B cell (primary cell): ENCODE measurements around the gene TNFRSF6B. TPM values are rescaled to one million over a fixed set of nuclear protein-coding genes. Genes with fewer than 3 reads are reported as not detected.

Experiments used
- ATAC-seq: fragments of 200-7000 bp; cut with Tn5 transposase; one replicate; pipeline ENCODE4 v1.10.0; 2021; ENCODE audit warnings: low read depth, mild to moderate bottlenecking, moderate number of reproducible peaks, moderate library complexity
- CTCF ChIA-PET: fragments of 350-600 bp; sonication (Branson Sonifier 250); formaldehyde crosslinking; loops from one replicate; lab custom pipeline; 2021; ENCODE audit warnings: antibody characterized with exemption, inconsistent platforms; lab: Charles Lee
- POLR2A ChIA-PET: fragments of 350-600 bp; sonication (Branson Sonifier 250); formaldehyde crosslinking; loops from one replicate; lab custom pipeline; 2021; ENCODE audit warnings: antibody characterized with exemption; lab: Charles Lee
- DNase-seq: peaks from one replicate; pipeline ENCODE4 v3.0.0; 2013
- H2AFZ ChIP-seq: 2 replicates; pipeline ENCODE4 v1.6.1; 2012; ENCODE audit warnings: mild to moderate bottlenecking, low read depth, low read length; ENCODE audit not compliant: insufficient read depth, poor library complexity, severe bottlenecking
- H3K27ac ChIP-seq, 2 donors: 1 replicate in 1 of 2; 2 replicates in 1 of 2; pipeline ENCODE4 v1.5.1; 2012 to 2013; ENCODE audit warnings: low read length in 2 of 2, mild to moderate bottlenecking in 2 of 2, moderate library complexity in 1 of 2
- H3K27me3 ChIP-seq, 4 experiments: fragments of 200-600 bp in 1 of 4; sonication (generic) in 1 of 4; replicated peaks in 1 of 4; 1 replicate in 2 of 4; 2 replicates in 2 of 4; pipeline versions ENCODE4 v1.6.1 to v1.7.0; 2013 to 2016; ENCODE audit warnings: low read length in 3 of 4, mild to moderate bottlenecking in 2 of 4, mixed read lengths in 1 of 4, moderate library complexity in 1 of 4; ENCODE audit not compliant: insufficient read depth in 4 of 4, control insufficient read depth in 3 of 4; ENCODE audit errors: control extremely low read depth in 1 of 4
- H3K36me3 ChIP-seq, 2 experiments: replicated peaks in 1 of 2; 1 replicate in 1 of 2; 2 replicates in 1 of 2; pipeline versions ENCODE4 v1.6.1 to v1.7.1; 2013; ENCODE audit warnings: low read length in 1 of 2; ENCODE audit not compliant: insufficient read depth in 2 of 2, control insufficient read depth in 1 of 2; ENCODE audit errors: control extremely low read depth in 1 of 2, extremely low read depth in 1 of 2
- H3K4me1 ChIP-seq, 2 donors: fragments of 200-600 bp in 1 of 2; sonication (generic) in 1 of 2; 1 replicate in 1 of 2; 2 replicates in 1 of 2; pipeline versions ENCODE4 v1.5.1 to v1.6.1; 2013 to 2017; ENCODE audit warnings: low read length in 2 of 2; ENCODE audit not compliant: control insufficient read depth in 2 of 2, insufficient read depth in 2 of 2
- H3K4me2 ChIP-seq: replicated peaks from 2 replicates; pipeline ENCODE3; 2012; ENCODE audit warnings: mild to moderate bottlenecking, low read depth, low read length; ENCODE audit not compliant: poor library complexity, severe bottlenecking
- H3K4me3 ChIP-seq, 5 experiments: fragments of 200-600 bp in 1 of 5; sonication (generic) in 1 of 5; 1 replicate in 3 of 5; 2 replicates in 2 of 5; pipeline versions ENCODE4 v1.5.1 to v1.7.0; 2011 to 2016; ENCODE audit warnings: low read length in 4 of 5, mild to moderate bottlenecking in 4 of 5, low read depth in 2 of 5, control low read depth in 1 of 5, moderate library complexity in 1 of 5; ENCODE audit not compliant: insufficient read depth in 1 of 5; ENCODE audit errors: control extremely low read depth in 1 of 5, extremely low read depth in 1 of 5
- H3K79me2 ChIP-seq: fragments of 200-600 bp; sonication (generic); one replicate; pipeline ENCODE4 v1.6.0; 2016; ENCODE audit warnings: low read length; ENCODE audit not compliant: control insufficient read depth, insufficient read depth
- H3K9ac ChIP-seq: fragments of 200-600 bp; sonication (generic); 2 replicates; pipeline ENCODE4 v1.6.1; 2017; ENCODE audit warnings: mild to moderate bottlenecking, low read length, moderate library complexity
- H3K9me3 ChIP-seq, 3 donors: one replicate each; pipeline versions ENCODE4 v1.6.1 to v1.7.1; 2013; ENCODE audit warnings: low read length in 2 of 3; ENCODE audit not compliant: control insufficient read depth in 2 of 3, insufficient read depth in 1 of 3; ENCODE audit errors: control extremely low read depth in 1 of 3
- H4K20me1 ChIP-seq: 2 replicates; pipeline ENCODE4 v1.6.0; 2012; ENCODE audit warnings: mild to moderate bottlenecking, low read length; ENCODE audit not compliant: insufficient read depth, control insufficient read depth, poor library complexity, severe bottlenecking
- H3K27ac Mint-ChIP-seq: one replicate; pipeline ENCODE4 v1.8.0; 2021; ENCODE audit warnings: mixed read lengths
- H3K27me3 Mint-ChIP-seq: one replicate; pipeline ENCODE4 v1.8.0; 2021; ENCODE audit warnings: mixed read lengths
- H3K4me1 Mint-ChIP-seq: one replicate; pipeline ENCODE4 v1.8.0; 2021; ENCODE audit warnings: mixed read lengths
- H3K4me3 Mint-ChIP-seq: one replicate; pipeline ENCODE4 v1.8.0; 2021; ENCODE audit warnings: mixed read lengths
- H3K9me3 Mint-ChIP-seq: one replicate; pipeline ENCODE4 v1.8.0; 2022; ENCODE audit warnings: mixed read lengths; ENCODE audit not compliant: insufficient read depth
- CTCF ChIP-seq: fragments of 200-600 bp; IDR thresholded peaks from one replicate; pipeline ENCODE4 v1.8.0; 2022; ENCODE audit warnings: antibody characterized with exemption, mild to moderate bottlenecking
- EZH2 ChIP-seq: IDR thresholded peaks from 2 replicates; pipeline ENCODE4 v1.6.1; 2012; ENCODE audit warnings: borderline replicate concordance, low read depth, mild to moderate bottlenecking, moderate library complexity, low read length; ENCODE audit not compliant: insufficient read depth, poor library complexity, severe bottlenecking
- WGBS: methylation state at CpG from one replicate; pipeline ENCODE4 v1.1.5; 2013; ENCODE audit warnings: missing lambda C conversion rate; ENCODE audit not compliant: insufficient coverage; 5-methylcytosine and 5-hydroxymethylcytosine counted together
- intact Hi-C: fragments of 100-400 bp; cut with micrococcal nuclease; formaldehyde crosslinking; loops from one replicate; pipeline ENCODE4 v1.10.0; 2022
- polyA plus RNA-seq: library from polyadenylated mRNA; depleted of rRNA; stranded (reverse); fragments of >200 nt; gene quantifications from 2 replicates; pipeline ENCODE4 v1.2.3, GENCODE V29; 2012
- total RNA-seq, 2 donors: library from RNA; stranded (reverse); fragments of 120-200 nt in 1 of 2; gene quantifications; 1 replicate in 1 of 2; 2 replicates in 1 of 2; pipeline versions ENCODE4 v1.2.3 to v1.2.4, GENCODE V29; 2013 to 2022

The TNFRSF6B gene
- total and polyA plus RNA-seq, 2 donors (not counting 1 experiment from before 2014, with no cell fraction given) = 6.7 TPM; not detected in 1

- 89% methylated on average over 5 of the region's 8 CpGs for WGBS
- H3K4me1 Mint-ChIP-seq = peaks cover 16% of the 10 kb centered on the region
Measured at GRCh38 chr20:63660622-63661021, 35.8 kb upstream of the TNFRSF6B start.

DNA sequence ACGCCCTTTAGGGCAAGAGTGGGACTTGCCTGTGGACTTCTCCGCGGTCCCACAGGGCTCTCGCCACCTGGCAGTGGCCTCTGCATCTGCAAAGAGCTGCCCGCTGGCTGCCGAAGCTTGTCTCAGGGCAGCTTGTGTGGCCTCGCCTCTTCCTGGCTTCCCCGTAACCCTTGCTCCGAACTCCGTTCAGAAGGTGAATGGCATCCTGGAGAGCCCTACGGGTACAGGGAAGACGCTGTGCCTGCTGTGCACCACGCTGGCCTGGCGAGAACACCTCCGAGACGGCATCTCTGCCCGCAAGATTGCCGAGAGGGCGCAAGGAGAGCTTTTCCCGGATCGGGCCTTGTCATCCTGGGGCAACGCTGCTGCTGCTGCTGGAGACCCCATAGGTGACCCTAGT is 35.3 kb upstream of the TNFRSF6B start:
- ATAC-seq (no peak), DNase-seq (no peak)
- no peaks in the 10 kb centered on the region for H3K27me3 Mint-ChIP-seq
- H3K4me1 ChIP-seq = peaks cover 12 to 21% of the 10 kb centered on the region in 2 donors
- H4K20me1 ChIP-seq = no peaks in the 10 kb centered on the region
- TF ChIP-seq CTCF (no peak), EZH2 (no peak)
- peaks cover 18% of the 10 kb centered on the region for H3K79me2 ChIP-seq
- 96% methylated on average over 22 of the region's 22 CpGs for WGBS
- ChIA-PET POLR2A (interaction anchor here (1.4 kb wide), 1 partner anchor 19 kb away, joined by 3 read pairs; no protein-coding TSS in a partner anchor), CTCF (interaction anchor here (0.5 kb wide), 1 partner anchor 61 kb away, joined by 3 read pairs; no protein-coding TSS in a partner anchor)
- no peak overlapping the region for H3K27ac Mint-ChIP-seq
- intact Hi-C loops = no loop called here
- H3K9me3 ChIP-seq = no peaks in the 10 kb centered on the region
- no peak overlapping the region for H3K9ac ChIP-seq
- H3K27me3 ChIP-seq = peaks cover 0 to 4% (median 0%) of the 10 kb centered on the region in 4 experiments
- H3K4me1 Mint-ChIP-seq = peaks cover 16% of the 10 kb centered on the region
- no peak overlapping the region for H3K4me2 ChIP-seq
- no peak overlapping the region for H3K4me3 ChIP-seq
- H3K4me3 Mint-ChIP-seq = no peak overlapping the region
- H2AFZ ChIP-seq = no peak overlapping the region
- no peaks in the 10 kb centered on the region for H3K9me3 Mint-ChIP-seq
- no peak overlapping the region for H3K27ac ChIP-seq
- peaks cover 0 to 20% of the 10 kb centered on the region in 2 experiments for H3K36me3 ChIP-seq

More at GRCh38 chr20:63660622-63661021, 35.8 kb upstream of the TNFRSF6B start:
- no peak for DNase-seq
- Histone ChIP-seq H3K9ac (no peak overlapping the region), H3K4me1 (peaks cover 12 to 21% of the 10 kb centered on the region in 2 donors), H3K79me2 (peaks cover 18% of the 10 kb centered on the region), H4K20me1 (no peaks in the 10 kb centered on the region), H3K9me3 (no peaks in the 10 kb centered on the region), H3K27me3 (peaks cover 0 to 6% (median 0%) of the 10 kb centered on the region in 4 experiments), H3K4me3 (no peak overlapping the region), H3K36me3 (peaks cover 0 to 17% of the 10 kb centered on the region in 2 experiments), H3K4me2 (no peak overlapping the region), H2AFZ (no peak overlapping the region), H3K27ac (no peak overlapping the region)
- H3K4me3 Mint-ChIP-seq = peak overlapping the region; percentile 11
- TF ChIP-seq CTCF (no peak), EZH2 (no peak)
- no peaks in the 10 kb centered on the region for H3K27me3 Mint-ChIP-seq
- ChIA-PET POLR2A (no interaction called here), CTCF (no interaction called here)
- intact Hi-C loops = no loop called here
- no peak for ATAC-seq
- H3K27ac Mint-ChIP-seq = no peak overlapping the region
- no peaks in the 10 kb centered on the region for H3K9me3 Mint-ChIP-seq
